Endodermal cell (in vitro differentiated cells): ENCODE data around the gene TTC13. TPM values are rescaled to one million over a fixed set of nuclear protein-coding genes. Genes with fewer than 3 reads are reported as not detected.

Experiments used
- DNase-seq: peaks from one replicate; pipeline ENCODE4 v3.0.0-alpha.2; 2017
- H3K27ac ChIP-seq: 2 replicates; pipeline ENCODE4 v1.5.1; 2013; ENCODE audit warnings: mild to moderate bottlenecking, low read depth, low read length, moderate library complexity
- H3K27me3 ChIP-seq: 2 replicates; pipeline ENCODE4 v1.6.1; 2013; ENCODE audit warnings: mild to moderate bottlenecking, low read length, moderate library complexity; ENCODE audit not compliant: insufficient read depth, control insufficient read depth, poor library complexity, severe bottlenecking
- H3K36me3 ChIP-seq: 2 replicates; pipeline ENCODE4 v1.7.0; 2013; ENCODE audit warnings: mild to moderate bottlenecking, low read length, moderate library complexity; ENCODE audit not compliant: control insufficient read depth, insufficient read depth
- H3K4me1 ChIP-seq: one replicate; pipeline ENCODE4 v1.7.0; 2013; ENCODE audit warnings: low read length; ENCODE audit not compliant: control insufficient read depth, insufficient read depth
- H3K4me3 ChIP-seq: 2 replicates; pipeline ENCODE4 v1.5.1; 2013; ENCODE audit warnings: mild to moderate bottlenecking, low read length, moderate library complexity
- H3K9ac ChIP-seq: 2 replicates; pipeline ENCODE4 v1.6.1; 2013; ENCODE audit warnings: mild to moderate bottlenecking, low read length, moderate library complexity; ENCODE audit not compliant: poor library complexity, severe bottlenecking; ENCODE audit errors: extremely low read depth
- H3K9me3 ChIP-seq: 2 replicates; pipeline ENCODE4 v1.6.1; 2013; ENCODE audit warnings: mild to moderate bottlenecking, low read length, moderate library complexity; ENCODE audit not compliant: control insufficient read depth
- H3K27ac Mint-ChIP-seq: 2 replicates; pipeline ENCODE4 v1.8.0; 2020; ENCODE audit warnings: mixed read lengths
- H3K27me3 Mint-ChIP-seq: 2 replicates; pipeline ENCODE4 v1.8.0; 2021; ENCODE audit warnings: mild to moderate bottlenecking, mixed read lengths; ENCODE audit not compliant: insufficient read depth
- H3K36me3 Mint-ChIP-seq: 2 replicates; pipeline ENCODE4 v1.8.0; 2020; ENCODE audit warnings: low read depth, mixed read lengths
- H3K4me1 Mint-ChIP-seq: 2 replicates; pipeline ENCODE4 v1.8.0; 2020; ENCODE audit warnings: mixed read lengths
- H3K4me3 Mint-ChIP-seq: 2 replicates; pipeline ENCODE4 v1.8.0; 2020; ENCODE audit warnings: mild to moderate bottlenecking, moderate library complexity, mixed read lengths
- H3K9me3 Mint-ChIP-seq: 2 replicates; pipeline ENCODE4 v1.8.0; 2020; ENCODE audit warnings: mild to moderate bottlenecking, mixed read lengths
- CTCF ChIP-seq: fragments of 200-600 bp; sonication (generic); conservative IDR thresholded peaks from 2 replicates; pipeline ENCODE4 v1.5.0; 2021; ENCODE audit warnings: antibody characterized with exemption, mild to moderate bottlenecking
- WGBS, 2 experiments: methylation state at CpG; one replicate each; pipeline versions ENCODE4 v1.1.5 to v1.1.7; 2013; ENCODE audit warnings: missing lambda C conversion rate in 2 of 2, mixed read lengths in 1 of 2; ENCODE audit not compliant: insufficient coverage in 1 of 2, insufficient read length in 1 of 2; 5-methylcytosine and 5-hydroxymethylcytosine counted together
- total RNA-seq, 2 donors: library from RNA; stranded (reverse); fragmentation: NEBNext Ultra II Directional in 1 of 2; extraction: Animal tissue kit (Norgen Biotek cat#: 25700) in 1 of 2; gene quantifications; 2 replicates in 1 of 2; 3 replicates in 1 of 2; pipeline ENCODE4 v1.2.1, GENCODE V29; 2021

TTC13 gene
- total RNA-seq, 2 donors from 2014 or later: 12.4 to 14.5 TPM

- no peaks in the 10 kb centered on the region for H3K27me3 ChIP-seq
- Mint-ChIP-seq H3K27ac (no peak overlapping the region), H3K27me3 (peaks cover 17% of the 10 kb centered on the region), H3K9me3 (no peaks in the 10 kb centered on the region), H3K4me1 (peaks cover 15% of the 10 kb centered on the region), H3K4me3 (no peak overlapping the region), H3K36me3 (no peaks in the 10 kb centered on the region)
- no peak for DNase-seq
- H3K9ac ChIP-seq: no peak overlapping the region
- H3K9me3 ChIP-seq: no peaks in the 10 kb centered on the region
- H3K4me1 ChIP-seq: peaks cover 10% of the 10 kb centered on the region
- 91 to 100% methylated on average over 2 to 4 of the region's 4 CpGs for WGBS, 2 experiments
- H3K27ac ChIP-seq: no peak overlapping the region
- no peak overlapping the region for H3K4me3 ChIP-seq
- H3K36me3 ChIP-seq: peaks cover 20% of the 10 kb centered on the region
- TF ChIP-seq CTCF: no peak
Observed at GRCh38 chr1:230976360-230976759, 2.3 kb downstream of the TTC13 start.

- WGBS, 2 experiments: 93 to 94% methylated on average over 2 to 3 of the region's 3 CpGs
- Histone ChIP-seq H3K4me3 (no peak overlapping the region), H3K27me3 (no peaks in the 10 kb centered on the region), H3K4me1 (peaks cover 10% of the 10 kb centered on the region), H3K27ac (no peak overlapping the region), H3K36me3 (peaks cover 16% of the 10 kb centered on the region), H3K9ac (no peak overlapping the region), H3K9me3 (no peaks in the 10 kb centered on the region)
- H3K36me3 Mint-ChIP-seq: no peaks in the 10 kb centered on the region
- H3K27me3 Mint-ChIP-seq: peaks cover 20% of the 10 kb centered on the region
- no peak for DNase-seq
- H3K9me3 Mint-ChIP-seq: no peaks in the 10 kb centered on the region
- TF ChIP-seq CTCF: no peak
- H3K4me3 Mint-ChIP-seq: no peak overlapping the region
- peaks cover 15% of the 10 kb centered on the region for H3K4me1 Mint-ChIP-seq
- H3K27ac Mint-ChIP-seq: no peak overlapping the region
Observed at GRCh38 chr1:230975636-230976035, 3.0 kb downstream of the TTC13 start.

GRCh38 chr1:230972855-230973271 is 5.8 kb downstream of the TTC13 start:
- Histone ChIP-seq H3K9ac (no peak overlapping the region), H3K27me3 (no peaks in the 10 kb centered on the region), H3K27ac (no peak overlapping the region), H3K4me3 (no peak overlapping the region), H3K36me3 (peaks cover 20% of the 10 kb centered on the region), H3K9me3 (no peaks in the 10 kb centered on the region), H3K4me1 (peaks cover 9% of the 10 kb centered on the region)
- 94 to 100% methylated on average over 1 of the region's 1 CpG for WGBS, 2 experiments
- Mint-ChIP-seq H3K27ac (no peak overlapping the region), H3K9me3 (no peaks in the 10 kb centered on the region), H3K4me1 (peaks cover 6% of the 10 kb centered on the region), H3K4me3 (no peak overlapping the region), H3K27me3 (peaks cover 26% of the 10 kb centered on the region), H3K36me3 (no peaks in the 10 kb centered on the region)
- TF ChIP-seq CTCF: no peak
- DNase-seq: no peak
